IPS DF 4.7 (cell line): ENCODE results near the gene OR4K2.
"Not testable (repeated sequence)": the region's sequence is repeated elsewhere in the genome, so short reads cannot be mapped to it uniquely, and the experiment has no call there.

Source experiments
- DNase-seq: peaks from one replicate; pipeline ENCODE4 v3.0.0-alpha.2; 2013; ENCODE audit warnings: low spot score; ENCODE audit errors: extremely low read depth

OR4K2 gene

GRCh38 chr14:19874842-19875241 lies at the start of gene OR4K2:
OR4K2 (plus strand) TSS chr14:19875142; CDS start chr14:19876268, 1,126 bp downstream.
- DNase-seq, result no peak

- not testable (repeated sequence) for DNase-seq
Measured at GRCh38 chr14:19827626-19828244, 47.2 kb upstream of the OR4K2 start.

GRCh38 chr14:19828314-19828713 lies 46.6 kb upstream of the OR4K2 start:
- no peak for DNase-seq

GRCh38 chr14:19834203-19834848 lies 40.6 kb upstream of the OR4K2 start:
- not testable (repeated sequence) for DNase-seq

- DNase-seq, result no peak
Measured at GRCh38 chr14:19838433-19838832, 36.5 kb upstream of the OR4K2 start.

GRCh38 chr14:19851365-19851764 lies 23.6 kb upstream of the OR4K2 start:
- DNase-seq, result no peak

GRCh38 chr14:19866061-19866669 lies 8.8 kb upstream of the OR4K2 start:
- DNase-seq, result not testable (repeated sequence)

- no peak for DNase-seq
Measured at GRCh38 chr14:19873178-19873577, 1.8 kb upstream of the OR4K2 start.

- DNase-seq, result peak; percentile 14
Measured at GRCh38 chr14:19878029-19878642, 3.2 kb downstream of the OR4K2 start.

GRCh38 chr14:19895282-19895681 lies 20.3 kb downstream of the OR4K2 start:
- DNase-seq, result no peak

GRCh38 chr14:19900999-19901398 lies 26.1 kb downstream of the OR4K2 start:
- DNase-seq, result no peak

GRCh38 chr14:19902409-19902808 lies 27.5 kb downstream of the OR4K2 start:
- DNase-seq, result no peak

- DNase-seq, result no peak
Measured at GRCh38 chr14:19906665-19907064, 31.7 kb downstream of the OR4K2 start.

- DNase-seq, result no peak
Measured at GRCh38 chr14:19911114-19911513, 36.2 kb downstream of the OR4K2 start.

GRCh38 chr14:19917243-19917642 lies 42.3 kb downstream of the OR4K2 start:
- DNase-seq, result no peak

GRCh38 chr14:19917955-19918518 lies 43.1 kb downstream of the OR4K2 start:
- DNase-seq, result no peak

- no peak for DNase-seq
Measured at GRCh38 chr14:19918553-19919264, 43.8 kb downstream of the OR4K2 start.

GRCh38 chr14:19920021-19920657 lies 45.2 kb downstream of the OR4K2 start, which contains the start of gene OR4K5:
OR4K5 (plus strand) TSS chr14:19920607; CDS start chr14:19920607, 0 bp downstream.
- DNase-seq, result no peak

GRCh38 chr14:19930617-19931016 lies 55.7 kb downstream of the OR4K2 start, which contains the start of gene OR4K1:
OR4K1 (plus strand) TSS chr14:19930917; CDS start chr14:19935667, 4,750 bp downstream.
- no peak for DNase-seq
